GM21619 (cell line): ENCODE data around the gene CREB5.

Experiments used
- ATAC-seq: cut with Tn5 transposase; IDR thresholded peaks from one replicate; pipeline ENCODE4 v1.9.1; 2021; ENCODE audit not compliant: unreplicated experiment

Gene CREB5

GRCh38 chr7:28671526-28671925 lies 259.2 kb downstream of the CREB5 start:
- ATAC-seq = no peak

- no peak for ATAC-seq
These were observed 260.1 kb downstream of the CREB5 start for GRCh38 chr7:28672397-28672797.

GRCh38 chr7:28674359-28674782 lies 262.1 kb downstream of the CREB5 start:
- ATAC-seq = no peak

- ATAC-seq = no peak
These were observed 263.1 kb downstream of the CREB5 start for GRCh38 chr7:28675429-28675828.

GRCh38 chr7:28677668-28678067 lies 265.4 kb downstream of the CREB5 start:
- ATAC-seq = no peak

GRCh38 chr7:28678431-28678965 lies 266.2 kb downstream of the CREB5 start:
- no peak for ATAC-seq

- ATAC-seq = no peak
These were observed 269.5 kb downstream of the CREB5 start for GRCh38 chr7:28681693-28682310.

- no peak for ATAC-seq
These were observed 270.5 kb downstream of the CREB5 start for GRCh38 chr7:28682801-28683200.

- ATAC-seq = no peak
These were observed 272.4 kb downstream of the CREB5 start for GRCh38 chr7:28684650-28685241.

GRCh38 chr7:28685242-28685643 lies 272.9 kb downstream of the CREB5 start:
- ATAC-seq = no peak

- no peak for ATAC-seq
These were observed 273.5 kb downstream of the CREB5 start for GRCh38 chr7:28685644-28686417.

- ATAC-seq = no peak
These were observed 274.1 kb downstream of the CREB5 start for GRCh38 chr7:28686418-28686800.

GRCh38 chr7:28687537-28687936 lies 275.2 kb downstream of the CREB5 start:
- no peak for ATAC-seq

GRCh38 chr7:28688174-28688573 lies 275.9 kb downstream of the CREB5 start:
- no peak for ATAC-seq

GRCh38 chr7:28688651-28689050 lies 276.3 kb downstream of the CREB5 start:
- no peak for ATAC-seq

GRCh38 chr7:28695300-28696295 lies 283.3 kb downstream of the CREB5 start:
- ATAC-seq = no peak

GRCh38 chr7:28697913-28698563 lies 285.7 kb downstream of the CREB5 start:
- ATAC-seq = no peak

GRCh38 chr7:28698840-28699239 lies 286.5 kb downstream of the CREB5 start:
- peak; percentile 50 for ATAC-seq

- ATAC-seq = no peak
These were observed 287.8 kb downstream of the CREB5 start for GRCh38 chr7:28700096-28700495.

- no peak for ATAC-seq
These were observed 288.5 kb downstream of the CREB5 start for GRCh38 chr7:28700790-28701203.
